HepG2 (cell line): ENCODE data around the gene PHACTR1. TPM values are rescaled to one million over a fixed set of nuclear protein-coding genes. Genes with fewer than 3 reads are reported as not detected.

ENCODE experiments used
- ATAC-seq: fragments of 200-7000 bp; cut with Tn5 transposase; 3 replicates; pipeline ENCODE4 v1.9.1; 2020; ENCODE audit warnings: mild to moderate bottlenecking, moderate library complexity
- BruUV-seq: library from RNA; stranded (reverse); fragments of 400-500 nt; replicated peaks from 2 replicates; lab custom pipeline; 2021; lab: Mats Ljungman, UMichigan
- CTCF ChIA-PET: fragments of 300-600 bp; formaldehyde crosslinking; extraction: SDS; loops from one replicate; lab custom pipeline; 2021; ENCODE audit warnings: low total read pairs, inconsistent platforms, low intra/inter-chr PET ratio; lab: Yijun Ruan, JAX
- POLR2A ChIA-PET: fragments of 350-600 bp; sonication (Branson Sonifier 250); formaldehyde crosslinking; loops from one replicate; lab custom pipeline; 2020; ENCODE audit warnings: antibody characterized with exemption, inconsistent platforms; lab: Yijun Ruan, JAX
- DNase-seq: peaks from one replicate; pipeline ENCODE4 v3.0.0-alpha.2; 2015; ENCODE audit warnings: low spot score
- FAIRE-seq: peaks from 3 replicates; lab custom pipeline; 2011; peaks lifted over from hg19 to GRCh38; lab: Jason Lieb, UNC
- H2AFZ ChIP-seq: one replicate; pipeline ENCODE4 v1.6.1; 2011; ENCODE audit warnings: low read length, inconsistent platforms
- H3K27ac ChIP-seq: fragments of 300-600 bp; 3 replicates; pipeline ENCODE4 v1.8.0; 2011; ENCODE audit warnings: mixed run types, mild to moderate bottlenecking, mixed read lengths, low read length, inconsistent platforms; ENCODE audit not compliant: insufficient read depth; ENCODE audit errors: extremely low read length
- H3K27me3 ChIP-seq, 2 experiments: fragments of 200-600 bp in 1 of 2; 2 replicates in 1 of 2; 3 replicates in 1 of 2; pipeline versions ENCODE4 v1.6.0 to v1.8.0; 2011; ENCODE audit warnings: low read length in 2 of 2, mild to moderate bottlenecking in 2 of 2, moderate library complexity in 2 of 2, inconsistent platforms in 1 of 2; ENCODE audit not compliant: insufficient read depth in 2 of 2, control insufficient read depth in 1 of 2
- H3K36me3 ChIP-seq, 2 experiments: fragments of 200-600 bp in 1 of 2; replicated peaks in 1 of 2; 2 replicates in 1 of 2; 3 replicates in 1 of 2; pipeline versions ENCODE4 v1.5.1 to v1.8.0; 2011; ENCODE audit warnings: low read length in 2 of 2, inconsistent platforms in 1 of 2; ENCODE audit not compliant: insufficient read depth in 2 of 2, control insufficient read depth in 1 of 2
- H3K4me1 ChIP-seq: 2 replicates; pipeline ENCODE4 v1.5.1; 2012; ENCODE audit warnings: low read length, inconsistent platforms; ENCODE audit not compliant: insufficient read depth
- H3K4me2 ChIP-seq: 2 replicates; pipeline ENCODE4 v1.6.0; 2011; ENCODE audit warnings: low read depth, low read length, inconsistent platforms
- H3K4me3 ChIP-seq, 3 experiments: fragments of 200-600 bp in 1 of 3; sonication (generic), shearing (Covaris generic) in 1 of 3; replicated peaks in 1 of 3; 2 replicates each; pipeline ENCODE4 v1.5.1; 2011 to 2016; ENCODE audit warnings: low read length in 3 of 3, inconsistent platforms in 2 of 3, low read depth in 2 of 3, mild to moderate bottlenecking in 2 of 3, control low read depth in 1 of 3, mixed read lengths in 1 of 3; ENCODE audit not compliant: insufficient read depth in 1 of 3
- H3K79me2 ChIP-seq: one replicate; pipeline ENCODE4 v1.6.1; 2011; ENCODE audit warnings: low read length, inconsistent platforms; ENCODE audit not compliant: insufficient read depth
- H3K9ac ChIP-seq: 2 replicates; pipeline ENCODE4 v1.6.0; 2011; ENCODE audit warnings: mild to moderate bottlenecking, low read depth, low read length, inconsistent platforms; ENCODE audit not compliant: insufficient read depth
- H3K9me3 ChIP-seq: 2 replicates; pipeline ENCODE4 v1.5.1; 2012; ENCODE audit warnings: mild to moderate bottlenecking, low read length
- H4K20me1 ChIP-seq: 2 replicates; pipeline ENCODE4 v1.6.0; 2011; ENCODE audit warnings: inconsistent platforms, mild to moderate bottlenecking, low read length, moderate library complexity; ENCODE audit not compliant: insufficient read depth
- ARNTL ChIP-seq: sonication (generic); formaldehyde crosslinking; IDR thresholded peaks from 2 replicates; pipeline ENCODE4 v1.4.0; 2020; ENCODE audit warnings: mild to moderate bottlenecking, missing genetic modification reagents
- CEBPB ChIP-seq: IDR thresholded peaks from 2 replicates; pipeline ENCODE4 v1.6.1; 2011; ENCODE audit warnings: low read depth, low read length, improper control_type of control experiment, borderline replicate concordance
- CENPT ChIP-seq: sonication (generic); formaldehyde crosslinking; IDR thresholded peaks from 2 replicates; pipeline ENCODE4 v1.8.0; 2022; ENCODE audit warnings: low read depth, mild to moderate bottlenecking, moderate library complexity, missing genetic modification reagents
- EHMT2 ChIP-seq: fragments of 200-600 bp; sonication (generic); IDR thresholded peaks from 2 replicates; pipeline ENCODE4 v1.7.0; 2017; ENCODE audit warnings: antibody characterized with exemption, low read depth, low read length, borderline replicate concordance
- FIP1L1 ChIP-seq: fragments of 200-400 bp; formaldehyde crosslinking; IDR thresholded peaks from 2 replicates; pipeline ENCODE4 v1.6.1; 2018; ENCODE audit warnings: low read depth, mild to moderate bottlenecking, low read length, moderate library complexity, borderline replicate concordance; ENCODE audit not compliant: insufficient read depth
- KDM6A ChIP-seq: IDR thresholded peaks from 2 replicates; pipeline ENCODE4 v1.6.1; 2016; ENCODE audit warnings: low read depth
- STAT5B ChIP-seq: sonication (generic); formaldehyde crosslinking; IDR thresholded peaks from 2 replicates; pipeline ENCODE4 v1.4.0; 2020; ENCODE audit warnings: missing genetic modification reagents
- ZMYM4 ChIP-seq: sonication (generic); formaldehyde crosslinking; IDR thresholded peaks from 2 replicates; pipeline ENCODE4 v1.8.1; 2023; ENCODE audit warnings: mild to moderate bottlenecking, missing genetic modification reagents
- ZSCAN30 ChIP-seq: sonication (generic); formaldehyde crosslinking; IDR thresholded peaks from 2 replicates; pipeline ENCODE4 v1.5.0; 2020; ENCODE audit warnings: mild to moderate bottlenecking, missing genetic modification reagents
- WGBS: methylation state at CpG from one replicate; pipeline ENCODE4 v1.1.6; 2017; ENCODE audit warnings: low lambda C conversion rate; 5-methylcytosine and 5-hydroxymethylcytosine counted together
- in situ Hi-C: cut with HindIII; loops from 2 replicates; pipeline ENCODE4 v1.10.0; 2017; ENCODE audit warnings: low pct_unique_long_range_greater_than_20kb; ENCODE audit not compliant: extremely low pct_ligation_motif_present
- intact Hi-C: fragments of 100-400 bp; cut with micrococcal nuclease; formaldehyde crosslinking; loops from one replicate; pipeline ENCODE4 v1.10.0; 2022; ENCODE audit not compliant: unreplicated experiment
- polyA plus RNA-seq, 8 experiments: library from polyadenylated mRNA; depleted of rRNA in 3 of 8; stranded (reverse) in 7 of 8; unstranded in 1 of 8; fragments of >200 nt; fragmentation: Illumina TruSeq in 4 of 8; extraction: Trizol in 4 of 8; gene quantifications; 2 replicates each; pipeline versions ENCODE4 v1.2.1 to v1.2.3, GENCODE V29; 2011 to 2016; ENCODE audit warnings: low read depth in 4 of 8, missing spikeins in 1 of 8, mixed read lengths in 1 of 8; ENCODE audit not compliant: insufficient read depth in 1 of 8
- total RNA-seq, 5 experiments: library from RNA; depleted of rRNA; stranded (reverse); fragments of >200 nt; fragmentation: Illumina TruSeq; extraction: Trizol; gene quantifications; 2 replicates each; pipeline ENCODE4 v1.2.3, GENCODE V29; 2016; ENCODE audit warnings: low read depth in 1 of 5
- TF ChIP-seq, protein P1 (sequence below): sonication (generic); formaldehyde crosslinking; IDR thresholded peaks from 2 replicates; pipeline ENCODE4 v1.4.0; 2020; ENCODE audit warnings: low read depth, missing genetic modification reagents
- TF ChIP-seq, protein P2 (sequence below): sonication (generic); formaldehyde crosslinking; IDR thresholded peaks from 2 replicates; pipeline ENCODE4 v1.5.1; 2020; ENCODE audit warnings: mild to moderate bottlenecking, missing genetic modification reagents, borderline replicate concordance
- TF ChIP-seq, protein P3 (sequence below): sonication (generic); formaldehyde crosslinking; IDR thresholded peaks from 2 replicates; pipeline ENCODE4 v1.4.0; 2020; ENCODE audit warnings: missing genetic modification reagents, borderline replicate concordance

Gene PHACTR1
- total and polyA plus RNA-seq, 2 of the 13 experiments (the other 11 are each of a cell fraction or from before 2014, with no cell fraction given): 0.09 TPM; not detected in 1

DNA sequence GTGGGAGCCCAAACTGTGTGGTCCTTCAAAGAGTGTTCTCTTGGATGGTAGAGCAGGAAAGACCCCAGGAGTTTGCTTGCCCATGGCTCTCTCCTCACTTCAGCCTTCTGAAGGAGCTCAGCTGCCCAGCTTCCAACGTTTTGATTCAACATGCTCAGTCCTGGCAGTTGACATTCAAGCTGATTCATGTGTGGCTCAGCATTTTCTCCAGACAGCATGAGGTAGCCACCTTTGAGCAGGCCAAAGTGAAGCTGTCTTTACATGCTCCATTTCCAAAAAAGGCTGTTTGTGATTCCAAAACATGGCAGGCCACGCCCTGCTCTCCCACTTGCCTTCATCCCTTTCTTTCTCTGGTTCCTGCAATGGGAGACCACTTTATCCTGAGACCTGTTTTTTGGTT, 331.5 kb downstream of the PHACTR1 start:
- H3K79me2 ChIP-seq: no peaks in the 10 kb centered on the region
- H3K4me1 ChIP-seq: no peaks in the 10 kb centered on the region
- POLR2A ChIA-PET: no interaction called here
- no peak overlapping the region for H3K9ac ChIP-seq
- H3K36me3 ChIP-seq: no peaks in the 10 kb centered on the region
- H3K27ac ChIP-seq: no peak overlapping the region
- no peak for DNase-seq
- no peak overlapping the region for H2AFZ ChIP-seq
- BruUV-seq: no TSS peak
- H3K4me2 ChIP-seq: no peak overlapping the region
- no peak for FAIRE-seq
- WGBS: 0% methylated on average over 2 of the region's 2 CpGs
- H4K20me1 ChIP-seq: no peaks in the 10 kb centered on the region
- no peak for ATAC-seq
- TF ChIP-seq FIP1L1 (no peak), CENPT (CRISPR knock-in tag) (no peak), KDM6A (CRISPR knock-in tag) (no peak), EHMT2 (no peak), ZSCAN30 (CRISPR knock-in tag) (no peak), ZMYM4 (CRISPR knock-in tag) (no peak), STAT5B (CRISPR knock-in tag) (no peak), CEBPB (no peak), ARNTL (CRISPR knock-in tag) (no peak)
- TF ChIP-seq, protein P1, sequence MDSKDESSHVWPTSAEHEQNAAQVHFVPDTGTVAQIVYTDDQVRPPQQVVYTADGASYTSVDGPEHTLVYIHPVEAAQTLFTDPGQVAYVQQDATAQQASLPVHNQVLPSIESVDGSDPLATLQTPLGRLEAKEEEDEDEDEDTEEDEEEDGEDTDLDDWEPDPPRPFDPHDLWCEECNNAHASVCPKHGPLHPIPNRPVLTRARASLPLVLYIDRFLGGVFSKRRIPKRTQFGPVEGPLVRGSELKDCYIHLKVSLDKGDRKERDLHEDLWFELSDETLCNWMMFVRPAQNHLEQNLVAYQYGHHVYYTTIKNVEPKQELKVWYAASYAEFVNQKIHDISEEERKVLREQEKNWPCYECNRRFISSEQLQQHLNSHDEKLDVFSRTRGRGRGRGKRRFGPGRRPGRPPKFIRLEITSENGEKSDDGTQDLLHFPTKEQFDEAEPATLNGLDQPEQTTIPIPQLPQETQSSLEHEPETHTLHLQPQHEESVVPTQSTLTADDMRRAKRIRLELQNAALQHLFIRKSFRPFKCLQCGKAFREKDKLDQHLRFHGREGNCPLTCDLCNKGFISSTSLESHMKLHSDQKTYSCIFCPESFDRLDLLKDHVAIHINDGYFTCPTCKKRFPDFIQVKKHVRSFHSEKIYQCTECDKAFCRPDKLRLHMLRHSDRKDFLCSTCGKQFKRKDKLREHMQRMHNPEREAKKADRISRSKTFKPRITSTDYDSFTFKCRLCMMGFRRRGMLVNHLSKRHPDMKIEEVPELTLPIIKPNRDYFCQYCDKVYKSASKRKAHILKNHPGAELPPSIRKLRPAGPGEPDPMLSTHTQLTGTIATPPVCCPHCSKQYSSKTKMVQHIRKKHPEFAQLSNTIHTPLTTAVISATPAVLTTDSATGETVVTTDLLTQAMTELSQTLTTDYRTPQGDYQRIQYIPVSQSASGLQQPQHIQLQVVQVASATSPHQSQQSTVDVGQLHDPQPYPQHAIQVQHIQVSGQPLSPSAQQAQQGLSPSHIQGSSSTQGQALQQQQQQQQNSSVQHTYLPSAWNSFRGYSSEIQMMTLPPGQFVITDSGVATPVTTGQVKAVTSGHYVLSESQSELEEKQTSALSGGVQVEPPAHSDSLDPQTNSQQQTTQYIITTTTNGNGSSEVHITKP (CRISPR knock-in tag): no peak
- TF ChIP-seq, protein P2, sequence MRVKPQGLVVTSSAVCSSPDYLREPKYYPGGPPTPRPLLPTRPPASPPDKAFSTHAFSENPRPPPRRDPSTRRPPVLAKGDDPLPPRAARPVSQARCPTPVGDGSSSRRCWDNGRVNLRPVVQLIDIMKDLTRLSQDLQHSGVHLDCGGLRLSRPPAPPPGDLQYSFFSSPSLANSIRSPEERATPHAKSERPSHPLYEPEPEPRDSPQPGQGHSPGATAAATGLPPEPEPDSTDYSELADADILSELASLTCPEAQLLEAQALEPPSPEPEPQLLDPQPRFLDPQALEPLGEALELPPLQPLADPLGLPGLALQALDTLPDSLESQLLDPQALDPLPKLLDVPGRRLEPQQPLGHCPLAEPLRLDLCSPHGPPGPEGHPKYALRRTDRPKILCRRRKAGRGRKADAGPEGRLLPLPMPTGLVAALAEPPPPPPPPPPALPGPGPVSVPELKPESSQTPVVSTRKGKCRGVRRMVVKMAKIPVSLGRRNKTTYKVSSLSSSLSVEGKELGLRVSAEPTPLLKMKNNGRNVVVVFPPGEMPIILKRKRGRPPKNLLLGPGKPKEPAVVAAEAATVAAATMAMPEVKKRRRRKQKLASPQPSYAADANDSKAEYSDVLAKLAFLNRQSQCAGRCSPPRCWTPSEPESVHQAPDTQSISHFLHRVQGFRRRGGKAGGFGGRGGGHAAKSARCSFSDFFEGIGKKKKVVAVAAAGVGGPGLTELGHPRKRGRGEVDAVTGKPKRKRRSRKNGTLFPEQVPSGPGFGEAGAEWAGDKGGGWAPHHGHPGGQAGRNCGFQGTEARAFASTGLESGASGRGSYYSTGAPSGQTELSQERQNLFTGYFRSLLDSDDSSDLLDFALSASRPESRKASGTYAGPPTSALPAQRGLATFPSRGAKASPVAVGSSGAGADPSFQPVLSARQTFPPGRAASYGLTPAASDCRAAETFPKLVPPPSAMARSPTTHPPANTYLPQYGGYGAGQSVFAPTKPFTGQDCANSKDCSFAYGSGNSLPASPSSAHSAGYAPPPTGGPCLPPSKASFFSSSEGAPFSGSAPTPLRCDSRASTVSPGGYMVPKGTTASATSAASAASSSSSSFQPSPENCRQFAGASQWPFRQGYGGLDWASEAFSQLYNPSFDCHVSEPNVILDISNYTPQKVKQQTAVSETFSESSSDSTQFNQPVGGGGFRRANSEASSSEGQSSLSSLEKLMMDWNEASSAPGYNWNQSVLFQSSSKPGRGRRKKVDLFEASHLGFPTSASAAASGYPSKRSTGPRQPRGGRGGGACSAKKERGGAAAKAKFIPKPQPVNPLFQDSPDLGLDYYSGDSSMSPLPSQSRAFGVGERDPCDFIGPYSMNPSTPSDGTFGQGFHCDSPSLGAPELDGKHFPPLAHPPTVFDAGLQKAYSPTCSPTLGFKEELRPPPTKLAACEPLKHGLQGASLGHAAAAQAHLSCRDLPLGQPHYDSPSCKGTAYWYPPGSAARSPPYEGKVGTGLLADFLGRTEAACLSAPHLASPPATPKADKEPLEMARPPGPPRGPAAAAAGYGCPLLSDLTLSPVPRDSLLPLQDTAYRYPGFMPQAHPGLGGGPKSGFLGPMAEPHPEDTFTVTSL: no peak
- TF ChIP-seq, protein P3, sequence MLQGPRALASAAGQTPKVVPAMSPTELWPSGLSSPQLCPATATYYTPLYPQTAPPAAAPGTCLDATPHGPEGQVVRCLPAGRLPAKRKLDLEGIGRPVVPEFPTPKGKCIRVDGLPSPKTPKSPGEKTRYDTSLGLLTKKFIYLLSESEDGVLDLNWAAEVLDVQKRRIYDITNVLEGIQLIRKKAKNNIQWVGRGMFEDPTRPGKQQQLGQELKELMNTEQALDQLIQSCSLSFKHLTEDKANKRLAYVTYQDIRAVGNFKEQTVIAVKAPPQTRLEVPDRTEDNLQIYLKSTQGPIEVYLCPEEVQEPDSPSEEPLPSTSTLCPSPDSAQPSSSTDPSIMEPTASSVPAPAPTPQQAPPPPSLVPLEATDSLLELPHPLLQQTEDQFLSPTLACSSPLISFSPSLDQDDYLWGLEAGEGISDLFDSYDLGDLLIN: no peak
- TF ChIP-seq, all 625 proteins: peak for 0
- no peaks in the 10 kb centered on the region for H3K27me3 ChIP-seq
- CTCF ChIA-PET: no interaction called here
- intact Hi-C loops (no loop called here), in situ Hi-C loops (no loop called here)
- no peaks in the 10 kb centered on the region for H3K9me3 ChIP-seq
- no peak overlapping the region for H3K4me3 ChIP-seq
